ENCODE measurements around the gene CTNNBL1. TPM values are rescaled to one million over a fixed set of nuclear protein-coding genes. Genes with fewer than 3 reads are reported as not detected.

The CTNNBL1 gene
- total and polyA plus RNA-seq, 2 donors (not counting 3 experiments of a cell fraction or from before 2014, with no cell fraction given) = 20.8 to 60.2 TPM

DNA sequence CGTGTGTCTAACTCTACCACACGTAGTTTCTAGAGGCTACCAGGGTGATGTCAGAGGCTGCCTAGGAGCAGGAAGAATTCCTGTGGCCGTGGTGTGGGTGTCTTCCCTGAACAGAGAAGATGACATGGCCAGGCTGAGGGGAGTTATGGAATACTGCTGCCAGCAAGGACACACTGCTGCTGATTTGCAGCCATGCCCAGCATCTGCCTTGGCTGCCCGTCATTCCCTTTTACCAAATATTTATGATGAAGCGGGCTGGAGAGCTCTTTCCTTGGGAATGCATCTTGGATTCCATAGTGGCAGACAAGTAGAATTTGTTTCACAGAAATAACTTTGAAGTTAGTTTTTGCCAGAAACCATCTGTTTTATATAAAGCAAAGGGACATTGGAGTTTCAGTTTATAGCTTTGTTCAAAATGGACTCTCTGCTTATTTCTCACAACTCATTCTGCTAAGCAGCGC lies 128.3 kb downstream of the CTNNBL1 start:
- POLR2A ChIA-PET = no interaction called here
- DNase-seq (ENCODE audit: low read depth, low spot score) = no peak
- intact Hi-C loops (cut with micrococcal nuclease) = no loop called here

More for the DNA sequence above, 128.3 kb downstream of the CTNNBL1 start:
- Histone ChIP-seq H3K4me3 (replicated peaks in 1 of 3; ENCODE audit: insufficient read depth in 1 of 3, low read depth in 1 of 3, low read length in 3 of 3) (no peak overlapping the region), H3K4me1 (ENCODE audit: control insufficient read depth, extremely low read depth, insufficient read depth, low read length) (no peaks in the 10 kb centered on the region), H3K4me2 (ENCODE audit: insufficient read depth, low read length) (no peak overlapping the region), H4K20me1 (replicated peaks; ENCODE audit: control insufficient read depth, extremely low read depth, insufficient read depth, low read length) (no peaks in the 10 kb centered on the region), H2AFZ (ENCODE audit: low read depth, low read length) (no peak overlapping the region), H3K36me3 (ENCODE audit: control insufficient read depth in 2 of 2, extremely low read depth in 1 of 2, insufficient read depth in 2 of 2, low read length in 2 of 2) (no peaks in the 10 kb centered on the region), H3K9ac (replicated peaks; ENCODE audit: extremely low read depth, insufficient read depth, low read length) (no peak overlapping the region), H3K27ac (ENCODE audit: insufficient read depth, low read depth, low read length) (no peak overlapping the region), H3K9me1 (replicated peaks; ENCODE audit: control insufficient read depth, extremely low read depth, insufficient read depth, low read length) (no peaks in the 10 kb centered on the region), H3K79me2 (ENCODE audit: control insufficient read depth, insufficient read depth, low read length) (no peaks in the 10 kb centered on the region), H3K27me3 (ENCODE audit: control insufficient read depth in 2 of 2, insufficient read depth in 2 of 2, low read length in 2 of 2) (no peaks in the 10 kb centered on the region), H3K9me3 (replicated peaks; ENCODE audit: control insufficient read depth, insufficient read depth, low read length) (no peaks in the 10 kb centered on the region)
- dilution Hi-C loops (cut with MboI; ENCODE audit: extremely low pct_ligation_motif_present, low sequenced_read_pairs) = no loop called here
- BruUV-seq (replicated peaks) = no TSS peak
- TF ChIP-seq, protein P1, sequence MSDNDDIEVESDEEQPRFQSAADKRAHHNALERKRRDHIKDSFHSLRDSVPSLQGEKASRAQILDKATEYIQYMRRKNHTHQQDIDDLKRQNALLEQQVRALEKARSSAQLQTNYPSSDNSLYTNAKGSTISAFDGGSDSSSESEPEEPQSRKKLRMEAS (IDR thresholded peaks at IDR 0.05; ENCODE audit: insufficient read depth, insufficient read length) = no peak
- TF ChIP-seq JUN (IDR thresholded peaks at IDR 0.05; ENCODE audit: borderline replicate concordance, insufficient read depth, insufficient read length, low read depth) (no peak), EZH2 (IDR thresholded peaks at IDR 0.05; ENCODE audit: borderline replicate concordance, low read depth, low read length, severe bottlenecking) (no peak), MYC (IDR thresholded peaks at IDR 0.05; ENCODE audit: low read depth, low read length) (no peak), POLR2A (IDR thresholded peaks at IDR 0.05; ENCODE audit: low read depth, low read length) (no peak), GATA2 (IDR thresholded peaks at IDR 0.05; ENCODE audit: insufficient read depth, insufficient read length, low read depth, low read length) (no peak), FOS (IDR thresholded peaks at IDR 0.05; ENCODE audit: borderline replicate concordance, insufficient read depth, low read length) (no peak), POLR2AphosphoS5 (IDR thresholded peaks at IDR 0.05; ENCODE audit: insufficient read depth, low read depth, low read length) (no peak)
- TF ChIP-seq, protein P2, sequence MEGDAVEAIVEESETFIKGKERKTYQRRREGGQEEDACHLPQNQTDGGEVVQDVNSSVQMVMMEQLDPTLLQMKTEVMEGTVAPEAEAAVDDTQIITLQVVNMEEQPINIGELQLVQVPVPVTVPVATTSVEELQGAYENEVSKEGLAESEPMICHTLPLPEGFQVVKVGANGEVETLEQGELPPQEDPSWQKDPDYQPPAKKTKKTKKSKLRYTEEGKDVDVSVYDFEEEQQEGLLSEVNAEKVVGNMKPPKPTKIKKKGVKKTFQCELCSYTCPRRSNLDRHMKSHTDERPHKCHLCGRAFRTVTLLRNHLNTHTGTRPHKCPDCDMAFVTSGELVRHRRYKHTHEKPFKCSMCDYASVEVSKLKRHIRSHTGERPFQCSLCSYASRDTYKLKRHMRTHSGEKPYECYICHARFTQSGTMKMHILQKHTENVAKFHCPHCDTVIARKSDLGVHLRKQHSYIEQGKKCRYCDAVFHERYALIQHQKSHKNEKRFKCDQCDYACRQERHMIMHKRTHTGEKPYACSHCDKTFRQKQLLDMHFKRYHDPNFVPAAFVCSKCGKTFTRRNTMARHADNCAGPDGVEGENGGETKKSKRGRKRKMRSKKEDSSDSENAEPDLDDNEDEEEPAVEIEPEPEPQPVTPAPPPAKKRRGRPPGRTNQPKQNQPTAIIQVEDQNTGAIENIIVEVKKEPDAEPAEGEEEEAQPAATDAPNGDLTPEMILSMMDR (IDR thresholded peaks at IDR 0.05; ENCODE audit: extremely low read depth in 1 of 2, insufficient read depth in 1 of 2, low read depth in 1 of 2, low read length in 2 of 2) = no peak
- FAIRE-seq = no peak
- CTCF ChIA-PET = interaction anchor here (0.8 kb wide), 1 partner anchor 399 kb away, joined by 3 read pairs; no protein-coding TSS in a partner anchor
